Urinary bladder (tissue), 2 donors: ENCODE results near the gene ZNF385A. TPM values are rescaled to one million over a fixed set of nuclear protein-coding genes. Genes with fewer than 3 reads are reported as not detected.

Experiments used
- polyA plus RNA-seq: library from polyadenylated mRNA; stranded (reverse); fragments of 200-250 nt; gene quantifications from one replicate; pipeline ENCODE4 v1.2.3, GENCODE V29; 2013
- small RNA-seq: library from RNA; depleted of rRNA; stranded (forward); fragments of <200 nt; gene quantifications from one replicate; pipeline ENCODE3, GENCODE V24; 2014
- total RNA-seq: library from RNA; depleted of rRNA; stranded (reverse); fragments of >200 nt; gene quantifications from one replicate; pipeline ENCODE4 v1.2.3, GENCODE V29; 2014
- donor health status: healthy.

ZNF385A gene
- total and polyA plus RNA-seq, 2 donors = 5.0 to 26.3 TPM

Small RNA genes within 50 kb of the gene (small RNA-seq; reads per million reads assigned to genes)
- gene MIR148B = 494 reads per million, percentile 98 among the genes with 10 or more reads in this experiment
- not detected for gene RN7SL744P

Other genes with a start within 250 kb of the ZNF385A start
- 23.8 TPM for gene SMUG1, start 195.7 kb downstream of the ZNF385A start, total RNA-seq
- gene SMUG1, start 195.7 kb downstream of the ZNF385A start, polyA plus RNA-seq = 21.4 TPM
- 83.2 TPM for gene CBX5, start 104.6 kb downstream of the ZNF385A start, total RNA-seq
- 8.9 TPM for gene CBX5, start 104.6 kb downstream of the ZNF385A start, polyA plus RNA-seq
- gene HNRNPA1, start 104.0 kb downstream of the ZNF385A start, total RNA-seq = 375 TPM
- 1,101 TPM for gene HNRNPA1, start 104.0 kb downstream of the ZNF385A start, polyA plus RNA-seq
- gene NFE2, start 83.7 kb downstream of the ZNF385A start, total RNA-seq = 0.63 TPM
- 0.34 TPM for gene NFE2, start 83.7 kb downstream of the ZNF385A start, polyA plus RNA-seq
- gene COPZ1, start 59.6 kb downstream of the ZNF385A start, total RNA-seq = 113 TPM
- gene COPZ1, start 59.6 kb downstream of the ZNF385A start, polyA plus RNA-seq = 86.3 TPM
- 0.26 TPM for gene GPR84, start 20.2 kb downstream of the ZNF385A start, total RNA-seq
- 0.96 TPM for gene GPR84, start 20.2 kb downstream of the ZNF385A start, polyA plus RNA-seq
- 139 TPM for gene ITGA5, start 34.5 kb upstream of the ZNF385A start, total RNA-seq
- 702 TPM for gene ITGA5, start 34.5 kb upstream of the ZNF385A start, polyA plus RNA-seq
- not detected for gene GTSF1, start 88.9 kb upstream of the ZNF385A start, total RNA-seq
- 0.30 TPM for gene GTSF1, start 88.9 kb upstream of the ZNF385A start, polyA plus RNA-seq
- gene NCKAP1L, start 113.0 kb upstream of the ZNF385A start, total RNA-seq = 31.2 TPM
- 45.5 TPM for gene NCKAP1L, start 113.0 kb upstream of the ZNF385A start, polyA plus RNA-seq
- 4.4 TPM for gene PDE1B, start 164.9 kb upstream of the ZNF385A start, total RNA-seq
- gene PDE1B, start 164.9 kb upstream of the ZNF385A start, polyA plus RNA-seq = 11.0 TPM
- 1.6 TPM for gene PPP1R1A, start 203.9 kb upstream of the ZNF385A start, total RNA-seq
- gene PPP1R1A, start 203.9 kb upstream of the ZNF385A start, polyA plus RNA-seq = 2.5 TPM